A673 (cell line): ENCODE measurements around the gene SNCAIP.

Experiments used
- CTCF ChIP-seq: fragments of 300-800, 200-600 bp; sonication (generic); conservative IDR thresholded peaks from 2 replicates; pipeline ENCODE4 v1.5.1; 2017; ENCODE audit warnings: low read depth, mild to moderate bottlenecking, antibody characterized with exemption, low read length, moderate library complexity, mixed read lengths
- EZH2 ChIP-seq: fragments of 200-600 bp; sonication (generic); IDR thresholded peaks from 2 replicates; pipeline ENCODE4 v1.6.1; 2017; ENCODE audit warnings: borderline replicate concordance, low read depth, mild to moderate bottlenecking, mixed read lengths, antibody characterized with exemption, low read length; ENCODE audit not compliant: poor library complexity, severe bottlenecking

GRCh38 chr5:122470365-122470764 is 158.3 kb downstream of the SNCAIP start:
- no peak for TF ChIP-seq CTCF
- TF ChIP-seq EZH2: no peak
